A673 (cell line): Measurements from ENCODE around the gene NDRG3. TPM values are rescaled to one million over a fixed set of nuclear protein-coding genes. Genes with fewer than 3 reads are reported as not detected.

ENCODE experiments used
- BruUV-seq: library from RNA; stranded (reverse); fragments of 400-500 nt; replicated peaks from 2 replicates; lab custom pipeline; 2021; lab: Mats Ljungman, UMichigan
- CTCF ChIA-PET: fragments of 300-600 bp; sonication (Branson Sonifier 250); formaldehyde crosslinking; loops from one replicate; lab custom pipeline; 2022; ENCODE audit warnings: antibody characterized with exemption; lab: Charles Lee
- POLR2A ChIA-PET: fragments of 300-600 bp; sonication (Branson Sonifier 250); formaldehyde crosslinking; loops from one replicate; lab custom pipeline; 2022; ENCODE audit warnings: antibody characterized with exemption; ENCODE audit not compliant: low non-redundant PET; lab: Charles Lee
- DNase-seq: peaks from one replicate; pipeline ENCODE4 v3.0.0-alpha.2; 2015; ENCODE audit warnings: low spot score
- H3K27ac ChIP-seq: fragments of 200-600 bp; sonication (generic); 2 replicates; pipeline ENCODE4 v1.5.1; 2016; ENCODE audit warnings: mixed run types, low read depth, mild to moderate bottlenecking, mixed read lengths, antibody characterized with exemption, low read length; ENCODE audit not compliant: poor library complexity, severe bottlenecking
- H3K27me3 ChIP-seq: fragments of 200-600 bp; sonication (generic); replicated peaks from 2 replicates; pipeline ENCODE4 v1.6.1; 2017; ENCODE audit warnings: mixed run types, low read depth, mild to moderate bottlenecking, mixed read lengths, antibody characterized with exemption, low read length; ENCODE audit not compliant: insufficient read depth, poor library complexity
- H3K36me3 ChIP-seq: fragments of 200-600 bp; sonication (generic); 2 replicates; pipeline ENCODE4 v1.6.1; 2016; ENCODE audit warnings: mixed run types, mild to moderate bottlenecking, mixed read lengths, antibody characterized with exemption, low read length; ENCODE audit not compliant: insufficient read depth, poor library complexity, severe bottlenecking
- H3K4me1 ChIP-seq: fragments of 200-600 bp; sonication (generic); 2 replicates; pipeline ENCODE4 v1.6.1; 2017; ENCODE audit warnings: mixed run types, mild to moderate bottlenecking, mixed read lengths, antibody characterized with exemption, low read length; ENCODE audit not compliant: insufficient read depth, poor library complexity, severe bottlenecking
- H3K4me3 ChIP-seq: fragments of 200-600 bp; sonication (generic); 2 replicates; pipeline ENCODE4 v1.5.1; 2016; ENCODE audit warnings: low read depth, mixed run types, mild to moderate bottlenecking, mixed read lengths, low read length; ENCODE audit not compliant: poor library complexity, severe bottlenecking
- H3K9me3 ChIP-seq: fragments of 200-600 bp; sonication (generic); 2 replicates; pipeline ENCODE4 v1.6.1; 2016; ENCODE audit warnings: mixed run types, low read depth, mild to moderate bottlenecking, mixed read lengths, antibody characterized with exemption, low read length; ENCODE audit not compliant: poor library complexity, severe bottlenecking
- EZH2 ChIP-seq: fragments of 200-600 bp; sonication (generic); IDR thresholded peaks from 2 replicates; pipeline ENCODE4 v1.6.1; 2017; ENCODE audit warnings: borderline replicate concordance, low read depth, mild to moderate bottlenecking, mixed read lengths, antibody characterized with exemption, low read length; ENCODE audit not compliant: poor library complexity, severe bottlenecking
- intact Hi-C: fragments of 100-400 bp; cut with micrococcal nuclease; formaldehyde crosslinking; loops from one replicate; pipeline ENCODE4 v1.10.0; 2022; ENCODE audit not compliant: unreplicated experiment
- total RNA-seq: library from RNA; stranded (reverse); gene quantifications from 2 replicates; pipeline ENCODE4 v1.2.3, GENCODE V29; 2021
- TF ChIP-seq, protein P1 (sequence below): fragments of 300-800, 200-600 bp; sonication (generic); conservative IDR thresholded peaks from 2 replicates; pipeline ENCODE4 v1.5.1; 2017; ENCODE audit warnings: low read depth, mild to moderate bottlenecking, antibody characterized with exemption, low read length, moderate library complexity, mixed read lengths

Gene NDRG3
- total RNA-seq, 1 experiment from 2014 or later = 17.6 TPM

- Histone ChIP-seq H3K4me1 (no peaks in the 10 kb centered on the region), H3K36me3 (no peaks in the 10 kb centered on the region), H3K27ac (no peak overlapping the region), H3K9me3 (no peaks in the 10 kb centered on the region), H3K27me3 (no peaks in the 10 kb centered on the region), H3K4me3 (no peak overlapping the region)
- TF ChIP-seq EZH2 = no peak
- TF ChIP-seq, protein P1, sequence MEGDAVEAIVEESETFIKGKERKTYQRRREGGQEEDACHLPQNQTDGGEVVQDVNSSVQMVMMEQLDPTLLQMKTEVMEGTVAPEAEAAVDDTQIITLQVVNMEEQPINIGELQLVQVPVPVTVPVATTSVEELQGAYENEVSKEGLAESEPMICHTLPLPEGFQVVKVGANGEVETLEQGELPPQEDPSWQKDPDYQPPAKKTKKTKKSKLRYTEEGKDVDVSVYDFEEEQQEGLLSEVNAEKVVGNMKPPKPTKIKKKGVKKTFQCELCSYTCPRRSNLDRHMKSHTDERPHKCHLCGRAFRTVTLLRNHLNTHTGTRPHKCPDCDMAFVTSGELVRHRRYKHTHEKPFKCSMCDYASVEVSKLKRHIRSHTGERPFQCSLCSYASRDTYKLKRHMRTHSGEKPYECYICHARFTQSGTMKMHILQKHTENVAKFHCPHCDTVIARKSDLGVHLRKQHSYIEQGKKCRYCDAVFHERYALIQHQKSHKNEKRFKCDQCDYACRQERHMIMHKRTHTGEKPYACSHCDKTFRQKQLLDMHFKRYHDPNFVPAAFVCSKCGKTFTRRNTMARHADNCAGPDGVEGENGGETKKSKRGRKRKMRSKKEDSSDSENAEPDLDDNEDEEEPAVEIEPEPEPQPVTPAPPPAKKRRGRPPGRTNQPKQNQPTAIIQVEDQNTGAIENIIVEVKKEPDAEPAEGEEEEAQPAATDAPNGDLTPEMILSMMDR = no peak
- POLR2A ChIA-PET = no interaction called here
- CTCF ChIA-PET = no interaction called here
- intact Hi-C loops = no loop called here
- no peak for DNase-seq
- BruUV-seq = no TSS peak
Observed at GRCh38 chr20:36720510-36720909, 25.4 kb downstream of the NDRG3 start.

DNA sequence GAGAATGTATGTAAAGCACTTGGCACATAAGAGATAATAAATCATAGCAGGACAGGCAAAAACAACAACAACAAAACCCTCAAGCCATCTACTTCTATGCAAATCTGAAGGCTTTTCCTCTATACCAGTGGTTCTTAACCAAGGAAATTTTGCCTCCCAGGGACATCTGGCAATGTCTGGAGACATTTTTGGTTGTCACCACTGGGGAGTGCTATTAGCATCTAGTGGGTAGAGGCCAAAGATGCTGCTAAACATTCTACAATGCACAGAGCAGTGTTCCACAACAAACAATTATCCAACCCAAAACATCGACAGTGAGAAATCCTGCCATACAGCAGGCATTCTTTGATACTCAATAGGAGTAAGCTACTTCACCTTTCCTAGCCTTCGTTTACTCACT lies 28.2 kb downstream of the NDRG3 start:
- CTCF ChIA-PET = interaction anchor here (0.8 kb wide), 1 partner anchor 37 kb away, joined by 3 read pairs; no protein-coding TSS in a partner anchor
- Histone ChIP-seq H3K4me3 (no peak overlapping the region), H3K4me1 (no peaks in the 10 kb centered on the region), H3K36me3 (no peaks in the 10 kb centered on the region), H3K27ac (no peak overlapping the region), H3K27me3 (no peaks in the 10 kb centered on the region), H3K9me3 (no peaks in the 10 kb centered on the region)
- POLR2A ChIA-PET = no interaction called here
- intact Hi-C loops = no loop called here
- no peak for TF ChIP-seq EZH2
- TF ChIP-seq, protein P1 = peak; percentile 41; the same call in 1 of the 2 replicates
- DNase-seq = peak; percentile 25
- no TSS peak for BruUV-seq

- Histone ChIP-seq H3K9me3 (no peaks in the 10 kb centered on the region), H3K36me3 (no peaks in the 10 kb centered on the region), H3K4me3 (no peak overlapping the region), H3K27me3 (no peaks in the 10 kb centered on the region), H3K4me1 (no peaks in the 10 kb centered on the region), H3K27ac (no peak overlapping the region)
- no peak for DNase-seq
- BruUV-seq = no TSS peak
- CTCF ChIA-PET = no interaction called here
- POLR2A ChIA-PET = no interaction called here
- intact Hi-C loops = no loop called here
- TF ChIP-seq EZH2 = no peak
- TF ChIP-seq, protein P1 = no peak
Observed at GRCh38 chr20:36717021-36717420, 28.9 kb downstream of the NDRG3 start.
